HT1080 (cell line): ENCODE data around the gene INPP5B. TPM values are rescaled to one million over a fixed set of nuclear protein-coding genes. Genes with fewer than 3 reads are reported as not detected.
A peak's percentile ranks its signal among the peaks of the same experiment; 100 is the strongest.
"Not testable (repeated sequence)": the region's sequence is repeated elsewhere in the genome, so short reads cannot be mapped to it uniquely, and the experiment has no call there.

ENCODE experiments used
- DNase-seq: peaks from one replicate; pipeline ENCODE4 v3.0.0-alpha.2; 2015; ENCODE audit warnings: low read depth
- total RNA-seq: library from RNA; depleted of rRNA; stranded (reverse); fragments of >200 nt; shearing (Covaris generic); gene quantifications from 2 replicates; pipeline ENCODE4 v1.2.3, GENCODE V29; 2014

The INPP5B gene
- total RNA-seq, 1 experiment from 2014 or later, result 21.8 TPM

DNA sequence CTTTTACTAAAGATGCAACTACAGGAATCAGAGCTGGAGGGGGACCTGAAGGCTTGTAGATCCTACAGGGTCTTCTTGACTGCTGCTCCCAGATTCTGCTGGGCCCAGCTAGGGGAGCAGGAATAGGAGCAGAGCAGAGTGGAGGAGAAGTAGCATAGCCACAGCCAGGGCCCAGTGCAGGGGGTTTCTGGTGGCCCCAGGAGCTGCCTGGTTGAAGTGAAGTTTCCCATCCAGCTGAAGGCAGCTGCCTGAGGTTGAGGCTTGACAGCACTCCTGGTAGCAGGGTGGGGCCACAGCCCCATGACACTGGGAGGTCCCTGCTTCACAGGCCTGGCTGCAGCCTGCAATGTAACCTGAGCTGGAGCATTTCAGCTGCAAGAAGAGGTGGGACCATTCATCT is 2.0 kb upstream of the INPP5B start:
- no peak for DNase-seq

- no peak for DNase-seq
Observed at GRCh38 chr1:37948166-37948565, 1.3 kb upstream of the INPP5B start.

DNA sequence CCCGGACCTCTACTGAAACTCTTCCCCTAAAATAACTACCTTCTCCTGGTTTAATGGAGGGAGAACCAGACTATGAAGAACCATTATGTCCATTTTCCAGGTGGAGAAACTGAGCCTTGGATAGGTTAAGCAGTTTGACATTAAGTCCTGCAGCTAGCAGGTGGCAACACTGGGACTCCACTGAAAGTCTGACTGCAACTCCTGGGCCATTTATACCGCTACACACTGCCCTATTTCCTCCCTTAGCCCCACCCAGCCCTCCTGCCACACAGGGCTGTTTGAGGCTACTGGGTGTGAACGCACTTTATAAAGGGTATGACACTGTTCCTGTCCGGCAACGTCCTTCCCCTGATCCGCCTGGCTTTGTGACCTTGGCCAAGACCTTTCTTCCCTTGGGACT is 511 bp upstream of the INPP5B start:
- DNase-seq, result no peak

GRCh38 chr1:37945743-37946702 is 830 bp downstream of the INPP5B start:
- DNase-seq, result peak; percentile 83

DNA sequence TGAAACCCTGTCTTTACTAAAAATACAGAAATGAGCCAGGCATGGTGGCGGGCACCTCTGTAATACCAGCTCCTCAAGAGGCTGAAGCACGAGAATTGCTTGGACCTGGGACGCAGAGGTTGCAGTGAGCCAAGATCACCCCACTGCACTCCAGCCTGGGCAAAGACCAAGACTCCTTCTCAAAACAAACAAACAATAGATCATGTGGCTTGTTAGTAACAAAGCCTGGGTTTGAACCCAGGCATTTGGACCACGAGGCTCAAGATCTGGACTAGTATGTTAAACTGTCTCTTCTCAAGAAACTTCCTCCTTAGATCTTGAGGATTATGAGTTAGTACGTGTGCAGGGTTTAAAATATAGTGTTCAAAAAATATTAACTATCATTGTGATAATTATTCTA is 1.6 kb downstream of the INPP5B start:
- DNase-seq, result no peak

- DNase-seq, result no peak
Observed at GRCh38 chr1:37944816-37945215, 2.0 kb downstream of the INPP5B start.

GRCh38 chr1:37944086-37944763 is 2.6 kb downstream of the INPP5B start:
- DNase-seq, result no peak

GRCh38 chr1:37940299-37940947 is 6.4 kb downstream of the INPP5B start:
- DNase-seq, result no peak

GRCh38 chr1:37936760-37937159 is 10.1 kb downstream of the INPP5B start:
- not testable (repeated sequence) for DNase-seq

- DNase-seq, result peak; percentile 93
Observed at GRCh38 chr1:37932759-37933158, 14.1 kb downstream of the INPP5B start.

- DNase-seq, result peak; percentile 86
Observed at GRCh38 chr1:37931361-37932158, 15.3 kb downstream of the INPP5B start.

DNA sequence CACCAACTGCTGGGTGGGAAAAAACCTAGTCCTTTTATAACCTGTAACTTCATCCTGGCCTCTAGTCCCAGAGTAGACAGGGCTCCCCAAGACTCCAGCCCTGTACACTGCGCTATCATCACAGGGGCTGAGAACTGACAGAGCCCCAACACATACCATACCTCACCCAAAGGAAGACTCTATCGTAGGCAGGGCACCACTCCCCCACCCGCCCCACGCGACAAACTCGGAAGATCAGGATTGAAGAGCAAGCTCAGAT is 15.8 kb downstream of the INPP5B start:
- no peak for DNase-seq

DNA sequence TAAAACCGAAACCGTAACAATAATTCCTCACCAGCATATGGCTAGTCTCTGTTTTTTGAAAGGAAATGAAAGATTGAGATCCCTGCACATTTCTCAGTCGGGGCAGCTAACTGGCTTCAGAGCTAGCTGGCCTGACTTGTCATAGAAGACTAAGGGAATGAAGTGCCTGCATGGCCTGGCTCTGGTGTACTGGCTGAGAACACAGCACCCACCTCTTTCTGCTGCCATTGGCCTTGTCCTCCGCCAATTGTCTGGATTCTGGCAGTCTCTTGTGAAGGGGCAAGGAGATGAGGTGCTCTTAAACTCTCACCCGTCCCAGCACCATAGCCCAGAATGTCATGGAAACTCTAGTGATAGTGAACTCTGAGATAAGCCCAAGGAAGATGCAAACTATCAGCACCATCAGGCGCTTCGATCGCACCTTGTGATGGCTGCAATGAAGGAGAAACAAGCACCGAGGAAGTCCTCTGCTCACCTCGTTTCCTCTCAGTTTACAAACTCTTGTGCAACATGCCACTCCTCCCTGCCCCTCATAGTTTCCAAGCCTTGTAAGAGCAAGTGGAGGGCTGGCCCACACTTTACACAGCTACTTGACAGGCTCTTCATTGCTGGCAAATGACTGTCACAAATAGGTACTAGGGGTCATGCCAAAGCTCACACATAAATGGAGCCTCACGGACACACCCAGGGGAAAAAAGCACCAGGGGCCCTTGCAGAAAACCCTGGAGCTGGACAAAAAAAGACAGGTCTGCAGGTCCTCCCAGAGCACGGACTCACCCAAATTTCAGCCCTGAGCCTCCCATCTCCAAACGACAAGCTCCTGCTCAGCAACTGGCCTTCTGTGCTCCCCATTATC is 16.4 kb downstream of the INPP5B start:
- DNase-seq, result no peak

DNA sequence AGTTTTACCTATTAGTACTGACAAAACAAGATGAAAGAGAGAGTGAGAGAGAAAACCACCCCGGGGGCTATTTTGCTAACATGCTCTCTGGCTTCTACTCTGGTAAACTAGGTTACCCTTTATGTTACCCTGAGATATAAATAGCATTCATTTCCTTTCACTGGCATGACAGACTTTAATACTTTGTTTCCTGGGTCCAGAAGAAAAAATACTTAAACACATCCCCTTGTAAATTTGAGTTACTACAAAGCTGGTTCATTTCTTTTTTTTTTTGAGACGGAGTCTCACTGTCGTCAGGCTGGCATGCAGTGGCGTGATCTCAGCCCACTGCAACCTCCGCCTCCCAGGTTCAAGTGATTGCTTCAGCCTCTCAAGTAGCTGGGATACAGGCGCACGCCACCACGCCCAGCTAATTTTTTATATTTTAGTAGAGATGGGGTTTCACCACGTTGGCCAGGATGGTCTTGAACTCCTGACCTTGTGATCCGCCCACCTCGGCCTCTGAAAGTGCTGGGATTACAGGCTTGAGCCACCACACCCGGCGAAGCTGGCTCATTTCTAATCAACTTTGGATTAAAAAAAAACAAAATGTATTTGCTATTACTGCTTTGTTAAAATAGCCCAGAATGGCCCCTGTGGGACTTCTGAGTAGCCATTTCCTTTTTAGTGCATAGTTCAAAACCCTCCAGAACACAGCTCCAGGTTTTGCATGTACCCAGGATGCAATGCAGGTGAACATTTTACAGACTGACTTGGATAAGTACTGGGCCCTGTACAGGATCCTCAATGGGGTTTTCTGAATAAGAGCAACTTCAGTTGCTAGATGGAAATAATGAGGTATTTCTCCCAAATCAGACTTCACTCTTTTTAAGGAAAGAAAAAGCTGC is 20.6 kb downstream of the INPP5B start:
- no peak for DNase-seq

DNA sequence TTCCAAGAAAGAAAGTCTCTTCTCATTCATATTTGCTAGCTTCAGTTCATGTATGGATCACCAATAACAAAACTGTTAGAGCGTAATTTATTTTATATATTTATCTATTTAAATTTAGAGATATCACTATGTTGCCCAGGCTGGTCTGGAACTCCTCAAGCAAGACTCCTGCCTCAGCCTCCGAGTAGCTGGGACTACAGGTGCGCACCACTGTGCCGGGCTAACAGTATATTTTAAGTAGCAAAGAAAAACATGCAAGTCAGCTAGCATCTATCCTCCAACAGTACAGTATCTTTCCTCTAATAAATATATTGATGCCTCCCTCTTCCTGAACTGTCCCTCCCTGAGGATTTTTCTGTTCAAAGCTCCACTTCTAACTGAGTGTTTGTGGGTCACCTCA is 21.5 kb downstream of the INPP5B start:
- DNase-seq, result no peak

- DNase-seq, result no peak
Observed at GRCh38 chr1:37923551-37923889, 23.3 kb downstream of the INPP5B start.

DNA sequence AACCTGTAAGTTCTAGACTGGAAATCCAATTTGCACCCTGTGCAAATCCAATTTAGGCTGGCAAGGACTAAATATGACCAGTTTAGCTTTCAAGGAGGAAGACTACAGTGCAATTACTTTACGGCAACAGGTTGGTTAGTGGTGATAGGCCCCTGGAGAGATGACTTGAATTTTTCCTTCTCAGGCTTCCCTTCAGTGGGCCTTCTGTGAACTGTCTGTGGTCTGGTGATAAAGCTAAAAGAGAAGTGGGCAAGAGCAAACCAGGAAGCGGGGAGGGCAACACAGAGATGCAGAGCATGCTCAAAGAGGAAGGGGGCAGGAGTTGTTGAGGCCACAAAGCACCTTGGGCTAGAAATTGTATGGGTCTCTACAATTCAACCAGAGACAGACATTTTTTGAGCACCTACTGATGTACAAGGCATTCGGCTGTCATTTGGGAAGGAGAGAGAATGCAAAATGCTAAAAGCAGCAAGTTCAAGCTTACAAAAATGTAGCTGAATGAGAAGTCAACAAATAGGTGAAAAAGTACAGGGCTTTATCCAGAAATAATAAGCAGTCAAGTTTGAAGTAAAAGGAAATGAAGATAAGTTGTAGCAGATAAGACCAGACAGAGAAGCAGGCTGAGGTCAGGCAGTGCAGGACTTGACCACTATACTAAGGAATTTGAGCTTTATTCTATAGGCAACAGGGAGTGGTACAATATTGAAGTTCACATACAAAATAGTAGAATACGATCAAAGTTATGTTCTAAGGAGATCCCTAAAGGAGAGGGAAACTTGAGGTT is 23.9 kb downstream of the INPP5B start:
- no peak for DNase-seq

GRCh38 chr1:37919277-37919676 is 27.6 kb downstream of the INPP5B start:
- DNase-seq, result no peak
